Endothelial cell of umbilical vein (primary cell): ENCODE measurements around the gene LYPLAL1. TPM values are rescaled to one million over a fixed set of nuclear protein-coding genes. Genes with fewer than 3 reads are reported as not detected.

Experiments
- BruUV-seq: library from RNA; stranded (reverse); fragments of 400-500 nt; replicated peaks from 2 replicates; lab custom pipeline; 2021; lab: Mats Ljungman, UMichigan
- CTCF ChIA-PET: fragments of 300-600, 350-600 bp; sonication (Branson Sonifier 250); formaldehyde crosslinking; loops from one replicate; lab custom pipeline; 2021; ENCODE audit warnings: antibody characterized with exemption, inconsistent platforms; lab: Charles Lee
- POLR2A ChIA-PET: fragments of 300-600, 350-600 bp; sonication (Branson Sonifier 250); formaldehyde crosslinking; loops from one replicate; lab custom pipeline; 2021; ENCODE audit warnings: antibody characterized with exemption, inconsistent platforms; lab: Charles Lee
- DNase-seq: peaks from one replicate; pipeline ENCODE4 v3.0.0-alpha.2; 2011; ENCODE audit warnings: low read depth, low spot score
- FAIRE-seq: peaks from 2 replicates; lab custom pipeline; 2011; peaks lifted over from hg19 to GRCh38; lab: Jason Lieb, UNC
- H2AFZ ChIP-seq: 2 replicates; pipeline ENCODE4 v1.6.0; 2012; ENCODE audit warnings: low read depth, low read length, control low read depth, inconsistent platforms
- H3K27ac ChIP-seq: 2 replicates; pipeline ENCODE4 v1.5.1; 2011; ENCODE audit warnings: low read depth, mild to moderate bottlenecking, control low read depth, low read length, moderate library complexity; ENCODE audit not compliant: insufficient read depth
- H3K27me3 ChIP-seq, 2 experiments: 2 replicates each; pipeline versions ENCODE4 v1.6.0 to v1.6.1; 2011; ENCODE audit warnings: low read length in 2 of 2, mixed read lengths in 1 of 2; ENCODE audit not compliant: control insufficient read depth in 2 of 2, insufficient read depth in 2 of 2
- H3K36me3 ChIP-seq, 2 experiments: 2 replicates in 1 of 2; 3 replicates in 1 of 2; pipeline ENCODE4 v1.5.1; 2011; ENCODE audit warnings: low read length in 2 of 2, mild to moderate bottlenecking in 1 of 2, moderate library complexity in 1 of 2; ENCODE audit not compliant: control insufficient read depth in 2 of 2, insufficient read depth in 2 of 2; ENCODE audit errors: extremely low read depth in 1 of 2
- H3K4me1 ChIP-seq: 3 replicates; pipeline ENCODE4 v1.5.1; 2011; ENCODE audit warnings: mild to moderate bottlenecking, low read length; ENCODE audit not compliant: control insufficient read depth, insufficient read depth; ENCODE audit errors: extremely low read depth
- H3K4me2 ChIP-seq: 2 replicates; pipeline ENCODE4 v1.6.1; 2011; ENCODE audit warnings: low read length, control low read depth, mixed read lengths; ENCODE audit not compliant: insufficient read depth
- H3K4me3 ChIP-seq, 3 experiments: fragments of 200-600 bp in 1 of 3; sonication (generic), shearing (Covaris generic) in 1 of 3; replicated peaks in 1 of 3; 2 replicates each; pipeline ENCODE4 v1.5.1; 2011 to 2016; ENCODE audit warnings: control low read depth in 3 of 3, low read length in 3 of 3, mild to moderate bottlenecking in 2 of 3, inconsistent platforms in 1 of 3, low read depth in 1 of 3, moderate library complexity in 1 of 3; ENCODE audit not compliant: insufficient read depth in 1 of 3
- H3K79me2 ChIP-seq: 2 replicates; pipeline ENCODE4 v1.6.0; 2012; ENCODE audit warnings: low read length, inconsistent platforms; ENCODE audit not compliant: control insufficient read depth, insufficient read depth
- H3K9ac ChIP-seq: replicated peaks from 2 replicates; pipeline ENCODE3; 2011; ENCODE audit warnings: low read length, control low read depth; ENCODE audit not compliant: insufficient read depth; ENCODE audit errors: extremely low read depth
- H3K9me1 ChIP-seq: replicated peaks from 3 replicates; pipeline ENCODE4 v1.6.0; 2011; ENCODE audit warnings: mild to moderate bottlenecking, low read length; ENCODE audit not compliant: control insufficient read depth, insufficient read depth; ENCODE audit errors: extremely low read depth
- H3K9me3 ChIP-seq: replicated peaks from 2 replicates; pipeline ENCODE4 v1.5.1; 2012; ENCODE audit warnings: low read length, inconsistent platforms; ENCODE audit not compliant: control insufficient read depth, insufficient read depth
- H4K20me1 ChIP-seq: replicated peaks from 2 replicates; pipeline ENCODE3; 2011; ENCODE audit warnings: mild to moderate bottlenecking, low read length; ENCODE audit not compliant: control insufficient read depth, insufficient read depth; ENCODE audit errors: extremely low read depth
- CTCF ChIP-seq, 2 donors: IDR thresholded peaks; 1 replicate in 1 of 2; 2 replicates in 1 of 2; pipeline ENCODE4 v1.5.1; 2011; ENCODE audit warnings: low read length in 2 of 2, mild to moderate bottlenecking in 2 of 2, moderate library complexity in 2 of 2, control low read depth in 1 of 2, inconsistent platforms in 1 of 2, low read depth in 1 of 2; ENCODE audit not compliant: insufficient read depth in 1 of 2; ENCODE audit errors: extremely low read depth in 1 of 2
- EZH2 ChIP-seq: IDR thresholded peaks from 2 replicates; pipeline ENCODE4 v1.6.1; 2012; ENCODE audit warnings: borderline replicate concordance, low read depth, mild to moderate bottlenecking, moderate library complexity, low read length, inconsistent platforms; ENCODE audit not compliant: severe bottlenecking
- FOS ChIP-seq: IDR thresholded peaks from 2 replicates; pipeline ENCODE4 v1.6.1; 2011; ENCODE audit warnings: mild to moderate bottlenecking, low read length, moderate library complexity, borderline replicate concordance; ENCODE audit not compliant: insufficient read depth
- GATA2 ChIP-seq: IDR thresholded peaks from 2 replicates; pipeline ENCODE4 v1.7.0; 2011; ENCODE audit warnings: low read depth, mild to moderate bottlenecking, moderate library complexity, mixed read lengths, low read length; ENCODE audit not compliant: insufficient read length, insufficient read depth
- JUN ChIP-seq: IDR thresholded peaks from 2 replicates; pipeline ENCODE4 v1.6.1; 2011; ENCODE audit warnings: borderline replicate concordance, low read depth; ENCODE audit not compliant: insufficient read length, insufficient read depth
- MAX ChIP-seq: IDR thresholded peaks from 2 replicates; pipeline ENCODE4 v1.6.1; 2011; ENCODE audit not compliant: insufficient read depth, insufficient read length
- MYC ChIP-seq: IDR thresholded peaks from one replicate; pipeline ENCODE4 v1.6.1; 2011; ENCODE audit warnings: mild to moderate bottlenecking, low read depth, low read length
- POLR2A ChIP-seq: IDR thresholded peaks from 2 replicates; pipeline ENCODE4 v1.6.1; 2012; ENCODE audit warnings: low read depth, mild to moderate bottlenecking, control low read depth, low read length
- POLR2AphosphoS5 ChIP-seq: IDR thresholded peaks from 2 replicates; pipeline ENCODE4 v1.6.1; 2012; ENCODE audit warnings: low read depth, mild to moderate bottlenecking, control low read depth, low read length, moderate library complexity; ENCODE audit not compliant: insufficient read depth
- dilution Hi-C: fragments of 300-500 bp; cut with MboI; formaldehyde crosslinking; loops from one replicate; pipeline ENCODE4 v1.15.0; 2019; ENCODE audit warnings: low sequenced_read_pairs; ENCODE audit not compliant: extremely low pct_ligation_motif_present
- intact Hi-C: fragments of 100-400 bp; cut with micrococcal nuclease; formaldehyde crosslinking; loops from one replicate; pipeline ENCODE4 v1.10.0; 2022
- polyA plus RNA-seq, 4 experiments: library from polyadenylated mRNA; depleted of rRNA in 3 of 4; stranded (reverse) in 3 of 4; unstranded in 1 of 4; fragments of >200 nt; gene quantifications; 2 replicates each; pipeline versions ENCODE4 v1.2.1 to v1.2.3, GENCODE V29; 2011 to 2012; ENCODE audit warnings: missing spikeins in 1 of 4
- total RNA-seq: library from RNA; stranded (reverse); gene quantifications from 2 replicates; pipeline ENCODE4 v1.2.3, GENCODE V29; 2021

The LYPLAL1 gene
- total and polyA plus RNA-seq, 2 donors (not counting 3 experiments of a cell fraction or from before 2014, with no cell fraction given), result 7.4 to 25.4 TPM

GRCh38 chr1:219236933-219237610, 63.4 kb downstream of the LYPLAL1 start:
- no peak overlapping the region for H3K4me2 ChIP-seq
- dilution Hi-C loops, result no loop called here
- DNase-seq (no peak), FAIRE-seq (no peak)
- H4K20me1 ChIP-seq, result no peaks in the 10 kb centered on the region
- no peaks in the 10 kb centered on the region for H3K9me1 ChIP-seq
- ChIA-PET CTCF (no interaction called here), POLR2A (no interaction called here)
- H2AFZ ChIP-seq, result no peak overlapping the region
- H3K36me3 ChIP-seq, result no peaks in the 10 kb centered on the region
- H3K79me2 ChIP-seq, result no peaks in the 10 kb centered on the region
- H3K27ac ChIP-seq, result no peak overlapping the region
- H3K9ac ChIP-seq, result no peak overlapping the region
- BruUV-seq, result no TSS peak
- no peaks in the 10 kb centered on the region for H3K4me1 ChIP-seq
- H3K4me3 ChIP-seq, result no peak overlapping the region
- no peak for TF ChIP-seq POLR2A
- no peak for TF ChIP-seq FOS
- no peak for TF ChIP-seq MYC
- TF ChIP-seq POLR2AphosphoS5, result no peak
- no peak for TF ChIP-seq GATA2
- no peak for TF ChIP-seq EZH2
- no peak for TF ChIP-seq CTCF (IDR thresholded peaks at IDR 0.05; ENCODE audit: extremely low read depth in 1 of 2, insufficient read depth in 1 of 2, low read depth in 1 of 2, low read length in 2 of 2)
- no peak for TF ChIP-seq MAX
- TF ChIP-seq JUN, result no peak
- H3K9me3 ChIP-seq, result no peaks in the 10 kb centered on the region
- intact Hi-C loops, result no loop called here
- H3K27me3 ChIP-seq, result no peaks in the 10 kb centered on the region
